ENCODE results near the gene ABAT.

ABAT gene

DNA sequence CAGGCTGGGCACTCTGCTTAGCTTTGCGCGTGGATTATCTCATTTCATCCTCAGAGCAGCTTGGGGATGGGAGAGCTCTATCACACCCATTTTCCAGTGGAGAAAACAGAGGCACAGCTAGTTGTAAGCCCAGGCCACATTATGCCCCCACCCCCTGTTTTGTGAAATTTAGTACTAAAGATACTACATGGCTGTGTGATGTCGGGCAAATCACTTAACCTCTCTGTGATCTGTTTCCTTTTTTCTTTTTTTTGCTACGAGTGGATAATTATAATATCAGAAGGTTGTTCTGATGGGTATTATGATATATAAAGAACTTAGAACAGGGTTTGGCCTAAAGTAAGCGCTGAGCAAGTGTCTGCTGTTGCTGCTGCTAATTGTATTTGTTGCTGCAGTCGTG is 41.6 kb downstream of the ABAT start:
- H3K4me3 ChIP-seq (ENCODE audit: low read depth, low read length), result no peak overlapping the region
- TF ChIP-seq, protein P1, sequence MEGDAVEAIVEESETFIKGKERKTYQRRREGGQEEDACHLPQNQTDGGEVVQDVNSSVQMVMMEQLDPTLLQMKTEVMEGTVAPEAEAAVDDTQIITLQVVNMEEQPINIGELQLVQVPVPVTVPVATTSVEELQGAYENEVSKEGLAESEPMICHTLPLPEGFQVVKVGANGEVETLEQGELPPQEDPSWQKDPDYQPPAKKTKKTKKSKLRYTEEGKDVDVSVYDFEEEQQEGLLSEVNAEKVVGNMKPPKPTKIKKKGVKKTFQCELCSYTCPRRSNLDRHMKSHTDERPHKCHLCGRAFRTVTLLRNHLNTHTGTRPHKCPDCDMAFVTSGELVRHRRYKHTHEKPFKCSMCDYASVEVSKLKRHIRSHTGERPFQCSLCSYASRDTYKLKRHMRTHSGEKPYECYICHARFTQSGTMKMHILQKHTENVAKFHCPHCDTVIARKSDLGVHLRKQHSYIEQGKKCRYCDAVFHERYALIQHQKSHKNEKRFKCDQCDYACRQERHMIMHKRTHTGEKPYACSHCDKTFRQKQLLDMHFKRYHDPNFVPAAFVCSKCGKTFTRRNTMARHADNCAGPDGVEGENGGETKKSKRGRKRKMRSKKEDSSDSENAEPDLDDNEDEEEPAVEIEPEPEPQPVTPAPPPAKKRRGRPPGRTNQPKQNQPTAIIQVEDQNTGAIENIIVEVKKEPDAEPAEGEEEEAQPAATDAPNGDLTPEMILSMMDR (IDR thresholded peaks at IDR 0.05; ENCODE audit: control insufficient read depth, extremely low read depth, insufficient read depth), result no peak
- no peak for DNase-seq (ENCODE audit: low read depth)

DNA sequence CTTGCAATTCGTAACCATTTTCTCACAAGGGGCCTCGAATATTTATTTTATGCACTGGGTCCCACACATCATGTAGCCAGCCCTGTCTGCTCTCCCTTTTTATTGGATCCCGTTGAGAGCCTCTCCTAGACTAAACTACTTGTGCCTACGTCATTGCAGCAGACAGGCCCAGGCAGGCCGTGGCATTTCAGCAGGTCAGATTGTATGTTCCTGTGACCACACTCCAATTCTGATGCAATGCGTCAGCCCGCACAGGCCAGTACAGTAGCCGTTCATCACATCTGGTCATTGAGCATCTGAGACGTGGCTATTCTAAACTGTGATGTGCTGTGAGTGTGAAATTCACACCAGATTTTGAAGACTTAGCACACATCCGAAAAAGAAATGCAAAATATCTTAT is 42.2 kb downstream of the ABAT start:
- no peak overlapping the region for H3K4me3 ChIP-seq (ENCODE audit: low read depth, low read length)
- DNase-seq (ENCODE audit: low read depth), result no peak
- TF ChIP-seq, protein P1 (IDR thresholded peaks at IDR 0.05; ENCODE audit: control insufficient read depth, extremely low read depth, insufficient read depth), result no peak

DNA sequence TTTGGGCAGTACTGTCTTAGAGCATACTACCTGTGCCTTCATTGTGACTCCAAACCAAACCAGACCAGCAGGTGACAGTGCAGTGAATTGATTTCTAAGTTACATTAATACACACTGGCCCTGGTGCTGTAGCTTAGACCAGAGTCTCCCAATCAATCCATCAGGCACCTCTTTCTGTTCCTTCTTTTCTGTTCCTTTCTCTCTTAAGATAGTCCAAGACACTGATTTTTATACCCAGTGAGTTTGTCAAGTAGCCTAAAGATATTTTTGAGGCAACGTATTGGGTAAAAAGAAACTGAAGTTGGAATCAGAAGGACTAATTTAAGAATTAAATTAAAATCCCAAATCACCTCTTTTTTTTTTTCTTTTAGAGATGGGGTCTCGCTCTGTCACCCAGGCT is 43.1 kb downstream of the ABAT start:
- no peak overlapping the region for H3K4me3 ChIP-seq (ENCODE audit: low read depth, low read length)
- no peak for DNase-seq (ENCODE audit: low read depth)
- TF ChIP-seq, protein P1 (IDR thresholded peaks at IDR 0.05; ENCODE audit: control insufficient read depth, extremely low read depth, insufficient read depth), result no peak

DNA sequence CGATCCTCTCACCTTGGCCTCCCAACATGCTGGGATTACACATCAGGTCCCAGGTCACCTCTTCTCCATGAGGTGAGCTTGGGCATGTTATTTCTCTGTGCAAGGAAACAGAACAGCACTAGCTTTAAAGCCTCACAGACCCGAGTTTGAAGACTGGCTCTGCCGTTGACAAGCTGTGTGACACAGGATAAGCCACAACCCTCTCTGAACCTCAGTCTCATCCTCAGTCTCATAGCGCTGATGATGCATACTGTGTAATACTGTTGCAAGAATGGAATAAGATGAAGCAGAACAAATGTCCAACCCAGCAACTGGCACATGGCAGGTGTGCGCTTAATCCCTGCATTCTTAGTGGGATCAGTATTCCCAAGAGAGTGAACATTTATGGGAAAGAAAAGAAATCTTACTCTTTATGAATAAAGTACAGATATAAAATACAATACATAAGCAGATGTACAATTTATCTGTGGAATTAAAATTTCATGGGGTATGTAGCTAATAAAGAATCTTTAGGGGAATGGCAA is 43.5 kb downstream of the ABAT start:
- H3K4me3 ChIP-seq (ENCODE audit: low read depth, low read length), result no peak overlapping the region
- no peak for DNase-seq (ENCODE audit: low read depth)
- TF ChIP-seq, protein P1 (IDR thresholded peaks at IDR 0.05; ENCODE audit: control insufficient read depth, extremely low read depth, insufficient read depth), result no peak

DNA sequence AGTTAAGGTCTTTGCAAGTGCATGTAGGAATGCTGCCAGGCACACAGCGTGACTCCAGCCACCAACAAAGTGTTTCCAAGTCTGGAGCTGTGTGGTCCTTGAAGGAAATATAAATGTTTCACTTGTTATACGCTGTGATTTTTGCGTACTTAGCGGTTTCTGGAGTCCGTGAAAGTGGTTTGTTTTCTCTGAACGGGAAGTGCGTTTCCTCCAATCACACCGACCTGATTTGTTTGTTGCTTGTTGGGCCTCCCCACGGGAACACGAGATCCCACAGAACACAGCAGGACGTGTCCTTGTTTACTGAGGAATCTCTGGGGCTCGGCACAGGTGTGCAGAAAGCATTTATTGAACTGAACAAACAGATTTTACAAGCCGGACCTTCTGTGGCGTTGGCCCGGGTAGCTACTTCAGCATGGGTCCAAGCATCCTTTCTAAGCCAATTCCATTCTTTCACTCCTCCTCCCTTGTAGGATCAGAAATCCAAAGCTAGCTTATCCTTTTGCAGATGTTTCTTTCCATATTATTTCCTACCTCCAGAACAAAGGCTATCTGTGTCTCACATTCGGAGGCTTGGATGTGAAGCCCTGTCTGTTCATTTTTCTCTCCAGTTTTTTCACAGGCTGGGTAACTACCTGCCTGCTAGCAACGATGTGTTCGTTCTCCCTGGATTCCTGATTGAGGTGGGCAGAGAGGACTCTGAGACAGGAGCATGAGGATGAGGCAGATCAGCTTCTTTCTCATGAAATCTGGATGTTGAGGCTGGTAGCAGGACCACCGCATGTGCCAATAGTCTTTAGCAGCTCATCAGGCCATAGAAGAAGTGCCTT is 44.6 kb downstream of the ABAT start:
- TF ChIP-seq, protein P1 (IDR thresholded peaks at IDR 0.05; ENCODE audit: control insufficient read depth, extremely low read depth, insufficient read depth), result no peak
- peak; percentile 81 for DNase-seq (ENCODE audit: low read depth)
- H3K4me3 ChIP-seq (ENCODE audit: low read depth, low read length), result peak overlapping the region; percentile 33

DNA sequence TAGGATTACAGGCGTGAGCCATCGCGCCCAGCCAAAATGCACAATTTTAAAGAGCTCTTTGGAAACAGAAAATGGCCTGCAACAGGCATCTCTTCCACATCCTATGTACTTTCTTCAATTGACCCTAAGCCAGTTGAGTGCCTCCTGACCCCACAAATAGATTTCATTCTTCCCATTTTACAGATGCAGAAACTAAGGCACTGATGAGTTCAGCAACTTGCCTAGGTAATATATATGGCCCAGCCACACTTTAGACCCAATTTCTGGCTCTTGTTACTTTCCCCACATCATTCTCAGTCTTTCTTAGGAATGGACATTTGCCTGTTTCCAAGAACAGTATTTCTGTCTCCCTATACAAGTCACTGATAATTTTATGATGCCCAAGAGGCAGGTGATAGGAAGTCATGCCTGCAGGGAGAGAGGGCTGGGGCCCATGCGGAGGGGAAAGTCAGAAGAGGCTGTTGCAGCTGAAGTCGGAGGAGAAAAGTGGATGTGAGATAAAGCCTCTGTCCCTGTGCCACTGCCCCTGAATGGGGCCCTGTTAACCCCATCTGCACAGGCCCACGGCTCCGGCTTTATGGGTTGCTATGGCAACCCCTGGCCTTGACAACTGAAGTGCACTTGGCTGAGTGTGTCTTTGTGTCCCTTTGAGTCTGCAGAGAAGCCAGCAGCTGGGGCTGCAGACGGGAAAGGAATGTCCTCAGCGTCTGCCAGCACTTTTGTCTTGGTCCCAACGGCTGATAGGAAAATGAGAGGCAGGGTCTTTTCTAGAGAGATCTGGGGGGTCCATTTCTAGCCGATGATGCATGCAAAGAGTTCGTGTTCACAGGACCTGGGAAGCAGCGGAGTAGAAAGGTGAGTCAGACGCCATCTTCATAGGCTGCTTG is 45.9 kb downstream of the ABAT start:
- H3K4me3 ChIP-seq (ENCODE audit: low read depth, low read length), result no peak overlapping the region
- DNase-seq (ENCODE audit: low read depth), result no peak
- TF ChIP-seq, protein P1 (IDR thresholded peaks at IDR 0.05; ENCODE audit: control insufficient read depth, extremely low read depth, insufficient read depth), result no peak
